ENCODE data around the gene ADIPOR2.

GRCh38 chr12:1825382-1826102, 134.7 kb downstream of the ADIPOR2 start:
- TF ChIP-seq CTCF (IDR thresholded peaks at IDR 0.05; ENCODE audit: low read depth, low read length, missing input control) (no peak), EGR1 (IDR thresholded peaks at IDR 0.05; ENCODE audit: low read depth in 2 of 2) (no peak), GABPA (IDR thresholded peaks at IDR 0.05 in 1 of 2, conservative IDR thresholded peaks at IDR 0.05 in 1 of 2) (no peak), HNF4G (IDR thresholded peaks at IDR 0.05) (no peak), REST (IDR thresholded peaks at IDR 0.05) (no peak), HNF4A (conservative IDR thresholded peaks at IDR 0.05) (no peak), TAF1 (conservative IDR thresholded peaks at IDR 0.05) (no peak)
